ENCODE data around the gene STK25. TPM values are rescaled to one million over a fixed set of nuclear protein-coding genes. Genes with fewer than 3 reads are reported as not detected.

The STK25 gene
- total and polyA plus RNA-seq, 2 donors (not counting 1 experiment from before 2014, with no cell fraction given) = 168 to 197 TPM

DNA sequence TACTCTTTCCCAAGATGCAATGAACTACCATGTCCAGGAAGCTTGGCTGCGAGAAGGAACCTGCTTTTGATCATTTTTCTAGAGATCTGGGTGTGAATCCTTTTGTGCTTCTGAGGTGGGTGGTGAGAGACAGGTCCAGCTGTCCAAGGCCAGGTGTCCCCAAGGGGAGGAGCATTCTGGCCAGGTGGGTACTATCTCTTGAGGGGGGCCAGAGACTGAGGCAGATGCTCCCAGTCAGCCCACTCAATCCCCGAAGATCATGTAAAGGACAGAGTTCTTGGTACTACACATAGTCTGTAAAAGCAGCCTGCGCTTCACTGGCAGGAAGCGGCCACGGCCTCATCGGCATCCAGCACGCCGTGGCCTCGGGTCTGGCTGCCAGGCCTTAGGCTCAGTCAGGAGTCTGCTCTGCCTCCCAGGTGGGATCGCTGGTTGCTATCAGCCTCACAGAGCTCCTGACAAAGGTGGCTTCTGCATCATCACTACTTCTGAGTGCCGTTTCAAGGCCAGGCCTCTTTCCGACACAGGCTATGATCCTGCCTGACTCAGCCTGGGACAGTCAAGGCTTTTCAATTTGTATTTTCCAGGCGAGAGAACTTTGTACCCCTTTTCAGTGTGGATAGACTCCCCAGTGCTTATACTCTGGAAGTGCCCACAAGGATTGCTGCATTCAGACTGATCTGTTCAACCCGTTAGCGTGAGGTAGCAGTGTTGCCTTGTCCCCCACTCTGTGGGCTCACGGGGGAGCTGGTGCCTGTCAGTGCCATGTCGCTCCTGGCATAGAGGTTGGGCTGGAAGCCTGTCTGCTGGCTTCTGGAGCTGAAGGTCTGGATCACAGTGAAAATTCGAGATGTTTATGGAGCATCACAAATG lies 29.1 kb downstream of the STK25 start:
- Histone ChIP-seq H3K4me1 (ENCODE audit: control insufficient read depth, extremely low read depth, insufficient read depth, low read length) (no peaks in the 10 kb centered on the region), H3K4me2 (ENCODE audit: extremely low read depth, insufficient read depth, low read length) (no peak overlapping the region), H3K9ac (ENCODE audit: insufficient read depth, low read length) (no peak overlapping the region), H3K27ac (ENCODE audit: insufficient read depth, low read length) (no peak overlapping the region), H3K4me3 (replicated peaks in 1 of 4; ENCODE audit: control extremely low read depth in 1 of 4, insufficient read depth in 1 of 4, low read depth in 3 of 4, low read length in 4 of 4) (no peak overlapping the region), H3K9me3 (ENCODE audit: control insufficient read depth, insufficient read depth, low read depth, low read length) (no peaks in the 10 kb centered on the region), H4K20me1 (ENCODE audit: control insufficient read depth, extremely low read depth, insufficient read depth, low read length) (no peaks in the 10 kb centered on the region), H3K36me3 (ENCODE audit: control insufficient read depth, insufficient read depth, low read length) (no peaks in the 10 kb centered on the region), H3K27me3 (ENCODE audit: control insufficient read depth, insufficient read depth, low read length) (no peaks in the 10 kb centered on the region), H3K79me2 (ENCODE audit: control insufficient read depth, insufficient read depth, low read length) (no peaks in the 10 kb centered on the region), H2AFZ (ENCODE audit: low read length) (no peak overlapping the region)
- TF ChIP-seq EZH2 (IDR thresholded peaks at IDR 0.05; ENCODE audit: low read length, missing control alignments) = no peak
- TF ChIP-seq, protein P1, sequence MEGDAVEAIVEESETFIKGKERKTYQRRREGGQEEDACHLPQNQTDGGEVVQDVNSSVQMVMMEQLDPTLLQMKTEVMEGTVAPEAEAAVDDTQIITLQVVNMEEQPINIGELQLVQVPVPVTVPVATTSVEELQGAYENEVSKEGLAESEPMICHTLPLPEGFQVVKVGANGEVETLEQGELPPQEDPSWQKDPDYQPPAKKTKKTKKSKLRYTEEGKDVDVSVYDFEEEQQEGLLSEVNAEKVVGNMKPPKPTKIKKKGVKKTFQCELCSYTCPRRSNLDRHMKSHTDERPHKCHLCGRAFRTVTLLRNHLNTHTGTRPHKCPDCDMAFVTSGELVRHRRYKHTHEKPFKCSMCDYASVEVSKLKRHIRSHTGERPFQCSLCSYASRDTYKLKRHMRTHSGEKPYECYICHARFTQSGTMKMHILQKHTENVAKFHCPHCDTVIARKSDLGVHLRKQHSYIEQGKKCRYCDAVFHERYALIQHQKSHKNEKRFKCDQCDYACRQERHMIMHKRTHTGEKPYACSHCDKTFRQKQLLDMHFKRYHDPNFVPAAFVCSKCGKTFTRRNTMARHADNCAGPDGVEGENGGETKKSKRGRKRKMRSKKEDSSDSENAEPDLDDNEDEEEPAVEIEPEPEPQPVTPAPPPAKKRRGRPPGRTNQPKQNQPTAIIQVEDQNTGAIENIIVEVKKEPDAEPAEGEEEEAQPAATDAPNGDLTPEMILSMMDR (conservative IDR thresholded peaks at IDR 0.05 in 1 of 2, IDR thresholded peaks at IDR 0.05 in 1 of 2; ENCODE audit: low read depth in 1 of 2, low read length in 2 of 2) = no peak
- DNase-seq (ENCODE audit: low read depth in 2 of 2) = no peak

DNA sequence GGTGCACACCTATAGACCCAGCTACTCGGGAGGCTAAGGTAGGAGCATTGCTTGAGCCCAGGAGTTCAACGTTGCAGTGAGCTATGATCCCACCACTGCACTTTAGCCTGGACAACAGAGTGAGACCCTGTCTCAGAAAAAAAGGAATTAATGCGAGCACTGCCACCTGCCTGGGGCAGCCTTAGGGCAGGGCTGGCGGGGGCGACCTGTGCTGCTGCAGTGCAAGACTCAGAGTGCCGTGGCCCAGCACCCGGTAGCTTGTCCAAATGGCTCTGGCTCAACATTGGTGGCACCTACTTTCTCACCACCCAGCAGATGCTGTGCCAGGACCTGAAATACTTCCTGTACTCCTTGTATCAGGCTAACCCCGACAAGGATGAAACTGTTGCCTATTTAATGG lies 30.2 kb downstream of the STK25 start:
- no peak overlapping the region for H3K9ac ChIP-seq (ENCODE audit: insufficient read depth, low read length)
- no peaks in the 10 kb centered on the region for H3K9me3 ChIP-seq (ENCODE audit: control insufficient read depth, insufficient read depth, low read depth, low read length)
- H3K36me3 ChIP-seq (ENCODE audit: control insufficient read depth, insufficient read depth, low read length) = no peaks in the 10 kb centered on the region
- no peak for DNase-seq (ENCODE audit: low read depth in 2 of 2)
- no peak overlapping the region for H3K4me2 ChIP-seq (ENCODE audit: extremely low read depth, insufficient read depth, low read length)
- no peaks in the 10 kb centered on the region for H4K20me1 ChIP-seq (ENCODE audit: control insufficient read depth, extremely low read depth, insufficient read depth, low read length)
- H3K4me1 ChIP-seq (ENCODE audit: control insufficient read depth, extremely low read depth, insufficient read depth, low read length) = no peaks in the 10 kb centered on the region
- H2AFZ ChIP-seq (ENCODE audit: low read length) = no peak overlapping the region
- TF ChIP-seq, protein P1 (conservative IDR thresholded peaks at IDR 0.05 in 1 of 2, IDR thresholded peaks at IDR 0.05 in 1 of 2; ENCODE audit: low read depth in 1 of 2, low read length in 2 of 2) = no peak
- TF ChIP-seq EZH2 (IDR thresholded peaks at IDR 0.05; ENCODE audit: low read length, missing control alignments) = no peak
- no peaks in the 10 kb centered on the region for H3K79me2 ChIP-seq (ENCODE audit: control insufficient read depth, insufficient read depth, low read length)
- no peak overlapping the region for H3K4me3 ChIP-seq (replicated peaks in 1 of 4; ENCODE audit: control extremely low read depth in 1 of 4, insufficient read depth in 1 of 4, low read depth in 3 of 4, low read length in 4 of 4)
- no peak overlapping the region for H3K27ac ChIP-seq (ENCODE audit: insufficient read depth, low read length)
- H3K27me3 ChIP-seq (ENCODE audit: control insufficient read depth, insufficient read depth, low read length) = no peaks in the 10 kb centered on the region

DNA sequence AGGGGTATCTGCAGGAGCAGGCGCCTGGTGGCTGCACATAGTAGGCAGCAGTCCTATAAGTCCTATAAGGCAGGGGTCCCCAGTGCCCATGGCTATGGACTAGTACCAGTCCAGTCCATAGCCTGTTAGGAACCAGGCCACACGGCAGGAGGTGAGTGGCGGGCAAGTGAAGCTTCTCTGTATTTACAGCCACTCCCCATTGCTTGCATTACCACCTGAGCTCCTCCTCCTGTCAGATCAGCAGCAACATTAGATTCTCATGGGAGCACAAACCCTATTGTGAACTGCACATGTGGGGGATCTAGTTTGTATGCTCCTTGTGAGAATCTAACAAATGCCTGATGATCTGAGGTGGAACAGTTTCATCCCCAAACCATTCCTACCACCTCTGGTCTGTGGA lies 33.1 kb downstream of the STK25 start:
- H3K27me3 ChIP-seq (ENCODE audit: control insufficient read depth, insufficient read depth, low read length) = no peaks in the 10 kb centered on the region
- no peak overlapping the region for H3K4me2 ChIP-seq (ENCODE audit: extremely low read depth, insufficient read depth, low read length)
- no peak for DNase-seq (ENCODE audit: low read depth in 2 of 2)
- H3K9ac ChIP-seq (ENCODE audit: insufficient read depth, low read length) = no peak overlapping the region
- H3K27ac ChIP-seq (ENCODE audit: insufficient read depth, low read length) = no peak overlapping the region
- H2AFZ ChIP-seq (ENCODE audit: low read length) = no peak overlapping the region
- no peak overlapping the region for H3K4me3 ChIP-seq (replicated peaks in 1 of 4; ENCODE audit: control extremely low read depth in 1 of 4, insufficient read depth in 1 of 4, low read depth in 3 of 4, low read length in 4 of 4)
- no peaks in the 10 kb centered on the region for H3K79me2 ChIP-seq (ENCODE audit: control insufficient read depth, insufficient read depth, low read length)
- no peaks in the 10 kb centered on the region for H3K36me3 ChIP-seq (ENCODE audit: control insufficient read depth, insufficient read depth, low read length)
- H4K20me1 ChIP-seq (ENCODE audit: control insufficient read depth, extremely low read depth, insufficient read depth, low read length) = no peaks in the 10 kb centered on the region
- H3K4me1 ChIP-seq (ENCODE audit: control insufficient read depth, extremely low read depth, insufficient read depth, low read length) = no peaks in the 10 kb centered on the region
- H3K9me3 ChIP-seq (ENCODE audit: control insufficient read depth, insufficient read depth, low read depth, low read length) = no peaks in the 10 kb centered on the region
- TF ChIP-seq EZH2 (IDR thresholded peaks at IDR 0.05; ENCODE audit: low read length, missing control alignments) = no peak
- TF ChIP-seq, protein P1 (conservative IDR thresholded peaks at IDR 0.05 in 1 of 2, IDR thresholded peaks at IDR 0.05 in 1 of 2; ENCODE audit: low read depth in 1 of 2, low read length in 2 of 2) = no peak

Data from fibroblast of lung (primary cell).